Endothelial cell of umbilical vein (primary cell): ENCODE results near the gene ASCL5. TPM values are rescaled to one million over a fixed set of nuclear protein-coding genes. Genes with fewer than 3 reads are reported as not detected.

Source experiments
- BruUV-seq: library from RNA; stranded (reverse); fragments of 400-500 nt; replicated peaks from 2 replicates; lab custom pipeline; 2021; lab: Mats Ljungman, UMichigan
- CTCF ChIA-PET: fragments of 300-600, 350-600 bp; sonication (Branson Sonifier 250); formaldehyde crosslinking; loops from one replicate; lab custom pipeline; 2021; ENCODE audit warnings: antibody characterized with exemption, inconsistent platforms; lab: Charles Lee
- POLR2A ChIA-PET: fragments of 300-600, 350-600 bp; sonication (Branson Sonifier 250); formaldehyde crosslinking; loops from one replicate; lab custom pipeline; 2021; ENCODE audit warnings: antibody characterized with exemption, inconsistent platforms; lab: Charles Lee
- DNase-seq: peaks from one replicate; pipeline ENCODE4 v3.0.0-alpha.2; 2011; ENCODE audit warnings: low read depth, low spot score
- FAIRE-seq: peaks from 2 replicates; lab custom pipeline; 2011; peaks lifted over from hg19 to GRCh38; lab: Jason Lieb, UNC
- H2AFZ ChIP-seq: 2 replicates; pipeline ENCODE4 v1.6.0; 2012; ENCODE audit warnings: low read depth, low read length, control low read depth, inconsistent platforms
- H3K27ac ChIP-seq: 2 replicates; pipeline ENCODE4 v1.5.1; 2011; ENCODE audit warnings: low read depth, mild to moderate bottlenecking, control low read depth, low read length, moderate library complexity; ENCODE audit not compliant: insufficient read depth
- H3K27me3 ChIP-seq, 2 experiments: 2 replicates each; pipeline versions ENCODE4 v1.6.0 to v1.6.1; 2011; ENCODE audit warnings: low read length in 2 of 2, mixed read lengths in 1 of 2; ENCODE audit not compliant: control insufficient read depth in 2 of 2, insufficient read depth in 2 of 2
- H3K36me3 ChIP-seq, 2 experiments: 2 replicates in 1 of 2; 3 replicates in 1 of 2; pipeline ENCODE4 v1.5.1; 2011; ENCODE audit warnings: low read length in 2 of 2, mild to moderate bottlenecking in 1 of 2, moderate library complexity in 1 of 2; ENCODE audit not compliant: control insufficient read depth in 2 of 2, insufficient read depth in 2 of 2; ENCODE audit errors: extremely low read depth in 1 of 2
- H3K4me1 ChIP-seq: 3 replicates; pipeline ENCODE4 v1.5.1; 2011; ENCODE audit warnings: mild to moderate bottlenecking, low read length; ENCODE audit not compliant: control insufficient read depth, insufficient read depth; ENCODE audit errors: extremely low read depth
- H3K4me2 ChIP-seq: 2 replicates; pipeline ENCODE4 v1.6.1; 2011; ENCODE audit warnings: low read length, control low read depth, mixed read lengths; ENCODE audit not compliant: insufficient read depth
- H3K4me3 ChIP-seq, 3 experiments: fragments of 200-600 bp in 1 of 3; sonication (generic), shearing (Covaris generic) in 1 of 3; replicated peaks in 1 of 3; 2 replicates each; pipeline ENCODE4 v1.5.1; 2011 to 2016; ENCODE audit warnings: control low read depth in 3 of 3, low read length in 3 of 3, mild to moderate bottlenecking in 2 of 3, inconsistent platforms in 1 of 3, low read depth in 1 of 3, moderate library complexity in 1 of 3; ENCODE audit not compliant: insufficient read depth in 1 of 3
- H3K79me2 ChIP-seq: 2 replicates; pipeline ENCODE4 v1.6.0; 2012; ENCODE audit warnings: low read length, inconsistent platforms; ENCODE audit not compliant: control insufficient read depth, insufficient read depth
- H3K9ac ChIP-seq: replicated peaks from 2 replicates; pipeline ENCODE3; 2011; ENCODE audit warnings: low read length, control low read depth; ENCODE audit not compliant: insufficient read depth; ENCODE audit errors: extremely low read depth
- H3K9me1 ChIP-seq: replicated peaks from 3 replicates; pipeline ENCODE4 v1.6.0; 2011; ENCODE audit warnings: mild to moderate bottlenecking, low read length; ENCODE audit not compliant: control insufficient read depth, insufficient read depth; ENCODE audit errors: extremely low read depth
- H3K9me3 ChIP-seq: replicated peaks from 2 replicates; pipeline ENCODE4 v1.5.1; 2012; ENCODE audit warnings: low read length, inconsistent platforms; ENCODE audit not compliant: control insufficient read depth, insufficient read depth
- H4K20me1 ChIP-seq: replicated peaks from 2 replicates; pipeline ENCODE3; 2011; ENCODE audit warnings: mild to moderate bottlenecking, low read length; ENCODE audit not compliant: control insufficient read depth, insufficient read depth; ENCODE audit errors: extremely low read depth
- CTCF ChIP-seq, 2 donors: IDR thresholded peaks; 1 replicate in 1 of 2; 2 replicates in 1 of 2; pipeline ENCODE4 v1.5.1; 2011; ENCODE audit warnings: low read length in 2 of 2, mild to moderate bottlenecking in 2 of 2, moderate library complexity in 2 of 2, control low read depth in 1 of 2, inconsistent platforms in 1 of 2, low read depth in 1 of 2; ENCODE audit not compliant: insufficient read depth in 1 of 2; ENCODE audit errors: extremely low read depth in 1 of 2
- EZH2 ChIP-seq: IDR thresholded peaks from 2 replicates; pipeline ENCODE4 v1.6.1; 2012; ENCODE audit warnings: borderline replicate concordance, low read depth, mild to moderate bottlenecking, moderate library complexity, low read length, inconsistent platforms; ENCODE audit not compliant: severe bottlenecking
- FOS ChIP-seq: IDR thresholded peaks from 2 replicates; pipeline ENCODE4 v1.6.1; 2011; ENCODE audit warnings: mild to moderate bottlenecking, low read length, moderate library complexity, borderline replicate concordance; ENCODE audit not compliant: insufficient read depth
- GATA2 ChIP-seq: IDR thresholded peaks from 2 replicates; pipeline ENCODE4 v1.7.0; 2011; ENCODE audit warnings: low read depth, mild to moderate bottlenecking, moderate library complexity, mixed read lengths, low read length; ENCODE audit not compliant: insufficient read length, insufficient read depth
- JUN ChIP-seq: IDR thresholded peaks from 2 replicates; pipeline ENCODE4 v1.6.1; 2011; ENCODE audit warnings: borderline replicate concordance, low read depth; ENCODE audit not compliant: insufficient read length, insufficient read depth
- MAX ChIP-seq: IDR thresholded peaks from 2 replicates; pipeline ENCODE4 v1.6.1; 2011; ENCODE audit not compliant: insufficient read depth, insufficient read length
- MYC ChIP-seq: IDR thresholded peaks from one replicate; pipeline ENCODE4 v1.6.1; 2011; ENCODE audit warnings: mild to moderate bottlenecking, low read depth, low read length
- POLR2A ChIP-seq: IDR thresholded peaks from 2 replicates; pipeline ENCODE4 v1.6.1; 2012; ENCODE audit warnings: low read depth, mild to moderate bottlenecking, control low read depth, low read length
- POLR2AphosphoS5 ChIP-seq: IDR thresholded peaks from 2 replicates; pipeline ENCODE4 v1.6.1; 2012; ENCODE audit warnings: low read depth, mild to moderate bottlenecking, control low read depth, low read length, moderate library complexity; ENCODE audit not compliant: insufficient read depth
- dilution Hi-C: fragments of 300-500 bp; cut with MboI; formaldehyde crosslinking; loops from one replicate; pipeline ENCODE4 v1.15.0; 2019; ENCODE audit warnings: low sequenced_read_pairs; ENCODE audit not compliant: extremely low pct_ligation_motif_present
- intact Hi-C: fragments of 100-400 bp; cut with micrococcal nuclease; formaldehyde crosslinking; loops from one replicate; pipeline ENCODE4 v1.10.0; 2022
- polyA plus RNA-seq, 4 experiments: library from polyadenylated mRNA; depleted of rRNA in 3 of 4; stranded (reverse) in 3 of 4; unstranded in 1 of 4; fragments of >200 nt; gene quantifications; 2 replicates each; pipeline versions ENCODE4 v1.2.1 to v1.2.3, GENCODE V29; 2011 to 2012; ENCODE audit warnings: missing spikeins in 1 of 4
- total RNA-seq: library from RNA; stranded (reverse); gene quantifications from 2 replicates; pipeline ENCODE4 v1.2.3, GENCODE V29; 2021

Gene ASCL5
- total and polyA plus RNA-seq, 2 donors (not counting 3 experiments of a cell fraction or from before 2014, with no cell fraction given) = not detected

GRCh38 chr1:201122321-201122957 lies 4.5 kb downstream of the ASCL5 start:
- Histone ChIP-seq H3K4me2 (no peak overlapping the region), H3K79me2 (no peaks in the 10 kb centered on the region), H3K9ac (no peak overlapping the region), H3K9me3 (no peaks in the 10 kb centered on the region), H2AFZ (no peak overlapping the region), H3K36me3 (no peaks in the 10 kb centered on the region), H3K27ac (no peak overlapping the region), H4K20me1 (no peaks in the 10 kb centered on the region), H3K9me1 (no peaks in the 10 kb centered on the region), H3K27me3 (peaks cover 33 to 42% of the 10 kb centered on the region in 2 experiments), H3K4me3 (no peak overlapping the region), H3K4me1 (no peaks in the 10 kb centered on the region)
- ChIA-PET CTCF (interaction anchor here (0.9 to 1.0 kb wide), 2 partner anchors 26 to 500 kb away, joined by 3 read pairs; no protein-coding TSS in a partner anchor), POLR2A (no interaction called here)
- no TSS peak for BruUV-seq
- FAIRE-seq (no peak), DNase-seq (no peak)
- intact Hi-C loops = no loop called here
- TF ChIP-seq MAX (no peak), FOS (no peak), POLR2A (no peak), JUN (no peak), MYC (no peak), EZH2 (no peak), GATA2 (no peak), POLR2AphosphoS5 (no peak), CTCF (IDR thresholded peaks at IDR 0.05; ENCODE audit: extremely low read depth in 1 of 2, insufficient read depth in 1 of 2, low read depth in 1 of 2, low read length in 2 of 2) (no peak)
- dilution Hi-C loops = no loop called here
